Esophagus muscularis mucosa (tissue), 2 donors: Measurements from ENCODE around the gene DAZL.

ENCODE experiments used
- EP300 ChIP-seq: sonication (generic); formaldehyde crosslinking; IDR thresholded peaks from one replicate; pipeline ENCODE4 v1.6.1; 2017; ENCODE audit warnings: antibody characterized with exemption
- POLR2A ChIP-seq: fragments of 450-650 bp; IDR thresholded peaks from one replicate; pipeline ENCODE4 v1.6.1; 2017; ENCODE audit warnings: antibody characterized with exemption, moderate library complexity, mild to moderate bottlenecking, low read depth

GRCh38 chr3:16632395-16632794 lies 27.2 kb upstream of the DAZL start:
- TF ChIP-seq EP300 (no peak), POLR2A (no peak)
